ENCODE results near the gene RNF144A. TPM values are rescaled to one million over a fixed set of nuclear protein-coding genes. Genes with fewer than 3 reads are reported as not detected.
"Not testable (repeated sequence)": the region's sequence is repeated elsewhere in the genome, so short reads cannot be mapped to it uniquely, and the experiment has no call there.

Gene RNF144A
- total and polyA plus RNA-seq, 2 of the 13 experiments (the other 11 are each of a cell fraction or from before 2014, with no cell fraction given): 13.9 to 16.5 TPM

DNA sequence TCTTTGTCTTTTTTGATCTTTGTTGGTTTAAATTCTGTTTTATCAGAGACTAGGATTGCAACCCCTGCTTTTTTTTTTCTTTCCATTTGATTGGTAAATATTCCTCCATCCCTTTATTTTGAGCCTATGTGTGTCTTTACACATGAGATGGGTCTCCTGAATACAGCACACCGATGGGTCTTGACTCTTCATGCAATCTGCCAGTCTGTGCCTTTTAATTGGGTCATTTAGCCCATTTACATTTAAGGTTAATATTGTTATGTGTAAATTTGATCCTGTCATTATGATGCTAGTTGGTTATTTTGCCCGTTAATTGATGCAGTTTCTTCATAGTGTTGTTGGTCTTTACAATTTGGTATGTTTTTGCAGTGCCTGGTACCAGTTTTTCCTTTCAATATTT lies 14.6 kb upstream of the RNF144A start:
- POLR2A ChIA-PET; H2AFZ ChIP-seq (ENCODE audit: low read length); intact Hi-C loops (cut with micrococcal nuclease; ENCODE audit: unreplicated experiment); H3K4me3 ChIP-seq (replicated peaks in 1 of 3; ENCODE audit: insufficient read depth in 1 of 3, low read depth in 2 of 3, low read length in 3 of 3); in situ Hi-C loops (cut with HindIII; ENCODE audit: extremely low pct_ligation_motif_present, low pct_unique_long_range_greater_than_20kb); ATAC-seq; H3K27ac ChIP-seq (ENCODE audit: extremely low read length, insufficient read depth, low read length); H3K36me3 ChIP-seq (replicated peaks in 1 of 2; ENCODE audit: control insufficient read depth in 1 of 2, insufficient read depth in 2 of 2, low read length in 2 of 2); DNase-seq (ENCODE audit: low spot score); H3K9ac ChIP-seq (ENCODE audit: insufficient read depth, low read depth, low read length); H3K79me2 ChIP-seq (ENCODE audit: insufficient read depth, low read length); H3K4me1 ChIP-seq (ENCODE audit: insufficient read depth, low read length); H3K4me2 ChIP-seq (ENCODE audit: low read depth, low read length); H3K9me3 ChIP-seq (ENCODE audit: low read length); BruUV-seq (replicated peaks); FAIRE-seq; CTCF ChIA-PET (ENCODE audit: low intra/inter-chr PET ratio, low total read pairs); H4K20me1 ChIP-seq (ENCODE audit: insufficient read depth, low read length); TF ChIP-seq ATF7 (CRISPR knock-in tag; IDR thresholded peaks at IDR 0.05): not testable (repeated sequence)
- WGBS (ENCODE audit: low lambda C conversion rate): 38% methylated on average over 2 of the region's 2 CpGs
- peak; percentile 78; the same call in 1 of the 2 replicates for TF ChIP-seq ATF7 (IDR thresholded peaks at IDR 0.05)
- peaks cover 0 to 19% of the 10 kb centered on the region in 2 experiments; a peak in 2 of 5 replicates for H3K27me3 ChIP-seq (ENCODE audit: control insufficient read depth in 1 of 2, insufficient read depth in 2 of 2, low read length in 2 of 2)

DNA sequence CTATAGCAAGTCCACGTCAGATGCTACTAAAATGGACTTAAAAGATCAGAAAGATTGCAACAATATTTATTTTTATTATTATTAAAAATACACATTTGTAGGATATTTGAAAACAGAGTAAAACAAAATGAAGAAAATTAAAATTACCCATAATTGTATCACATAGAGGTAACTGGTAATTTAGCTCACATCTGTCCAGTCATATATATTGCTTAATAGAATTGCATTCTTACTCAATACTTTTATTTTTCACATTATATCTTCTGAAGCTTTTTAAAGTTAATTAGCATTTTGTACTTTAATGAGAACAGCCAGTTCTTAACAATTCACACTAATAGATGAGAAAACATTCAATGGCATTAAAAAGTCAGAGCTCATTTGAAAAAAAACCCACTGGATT lies 11.5 kb upstream of the RNF144A start:
- CTCF ChIA-PET (ENCODE audit: low intra/inter-chr PET ratio, low total read pairs): no interaction called here
- peak; percentile 66; the same call in 1 of the 2 replicates for TF ChIP-seq CEBPB (IDR thresholded peaks at IDR 0.05; ENCODE audit: borderline replicate concordance, low read depth, low read length)
- TF ChIP-seq ZNF335 (CRISPR knock-in tag; IDR thresholded peaks at IDR 0.05): no peak
- ATAC-seq: no peak
- no peak for DNase-seq (ENCODE audit: low spot score)
- Histone ChIP-seq H3K4me3 (replicated peaks in 1 of 3; ENCODE audit: insufficient read depth in 1 of 3, low read depth in 2 of 3, low read length in 3 of 3) (no peak overlapping the region), H4K20me1 (ENCODE audit: insufficient read depth, low read length) (no peaks in the 10 kb centered on the region), H3K36me3 (replicated peaks in 1 of 2; ENCODE audit: control insufficient read depth in 1 of 2, insufficient read depth in 2 of 2, low read length in 2 of 2) (no peaks in the 10 kb centered on the region), H3K27ac (ENCODE audit: extremely low read length, insufficient read depth, low read length) (no peak overlapping the region), H3K4me2 (ENCODE audit: low read depth, low read length) (no peak overlapping the region), H2AFZ (ENCODE audit: low read length) (no peak overlapping the region), H3K9ac (ENCODE audit: insufficient read depth, low read depth, low read length) (no peak overlapping the region), H3K4me1 (ENCODE audit: insufficient read depth, low read length) (no peaks in the 10 kb centered on the region), H3K9me3 (ENCODE audit: low read length) (no peaks in the 10 kb centered on the region), H3K27me3 (ENCODE audit: control insufficient read depth in 1 of 2, insufficient read depth in 2 of 2, low read length in 2 of 2) (peaks cover 0 to 36% of the 10 kb centered on the region in 2 experiments; a peak in 2 of 5 replicates), H3K79me2 (ENCODE audit: insufficient read depth, low read length) (no peaks in the 10 kb centered on the region)
- POLR2A ChIA-PET: no interaction called here
- BruUV-seq (replicated peaks): no TSS peak
- no peak for FAIRE-seq
- intact Hi-C loops (cut with micrococcal nuclease; ENCODE audit: unreplicated experiment) (no loop called here), in situ Hi-C loops (cut with HindIII; ENCODE audit: extremely low pct_ligation_motif_present, low pct_unique_long_range_greater_than_20kb) (no loop called here)
- 44% methylated on average over 1 of the region's 1 CpG for WGBS (ENCODE audit: low lambda C conversion rate)

Measured in HepG2 (cell line).